ENCODE measurements around the gene CPTP.

DNA sequence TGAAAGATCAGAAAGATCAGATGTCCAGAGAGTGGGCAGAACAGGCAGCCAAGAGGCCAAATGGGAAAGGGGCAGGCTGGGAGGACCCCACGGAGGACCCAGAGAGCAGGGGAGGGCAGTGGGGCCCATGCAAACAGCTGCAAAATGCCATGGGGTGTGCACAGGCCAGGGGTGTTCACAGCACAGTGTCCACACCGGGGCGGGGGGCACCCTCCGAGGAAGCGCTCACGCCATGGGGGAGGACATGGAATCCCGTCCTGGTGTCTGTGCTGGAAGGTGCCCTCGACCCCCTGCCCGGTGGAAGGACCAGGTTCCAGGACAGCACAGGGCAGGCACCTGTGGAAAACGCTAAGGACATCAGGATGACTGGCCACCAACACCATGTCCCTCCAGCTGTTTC lies 1.6 kb upstream of the CPTP start:
- TF ChIP-seq, protein P1, sequence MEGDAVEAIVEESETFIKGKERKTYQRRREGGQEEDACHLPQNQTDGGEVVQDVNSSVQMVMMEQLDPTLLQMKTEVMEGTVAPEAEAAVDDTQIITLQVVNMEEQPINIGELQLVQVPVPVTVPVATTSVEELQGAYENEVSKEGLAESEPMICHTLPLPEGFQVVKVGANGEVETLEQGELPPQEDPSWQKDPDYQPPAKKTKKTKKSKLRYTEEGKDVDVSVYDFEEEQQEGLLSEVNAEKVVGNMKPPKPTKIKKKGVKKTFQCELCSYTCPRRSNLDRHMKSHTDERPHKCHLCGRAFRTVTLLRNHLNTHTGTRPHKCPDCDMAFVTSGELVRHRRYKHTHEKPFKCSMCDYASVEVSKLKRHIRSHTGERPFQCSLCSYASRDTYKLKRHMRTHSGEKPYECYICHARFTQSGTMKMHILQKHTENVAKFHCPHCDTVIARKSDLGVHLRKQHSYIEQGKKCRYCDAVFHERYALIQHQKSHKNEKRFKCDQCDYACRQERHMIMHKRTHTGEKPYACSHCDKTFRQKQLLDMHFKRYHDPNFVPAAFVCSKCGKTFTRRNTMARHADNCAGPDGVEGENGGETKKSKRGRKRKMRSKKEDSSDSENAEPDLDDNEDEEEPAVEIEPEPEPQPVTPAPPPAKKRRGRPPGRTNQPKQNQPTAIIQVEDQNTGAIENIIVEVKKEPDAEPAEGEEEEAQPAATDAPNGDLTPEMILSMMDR (IDR thresholded peaks at IDR 0.05; ENCODE audit: low read depth, low read length, poor library complexity, severe bottlenecking), result no peak
- no peak for TF ChIP-seq EZH2phosphoT487 (IDR thresholded peaks at IDR 0.05; ENCODE audit: borderline replicate concordance, low read length)

Measured in DOHH2 (cell line).